ENCODE results near the gene CNR2.

The CNR2 gene

GRCh38 chr1:23885222-23885621, 27.9 kb downstream of the CNR2 start:
- no peak overlapping the region for H3K27ac ChIP-seq
- TF ChIP-seq CTCF (conservative IDR thresholded peaks at IDR 0.05; ENCODE audit: low read depth, low read length) = no peak
- no peak overlapping the region for H3K9ac ChIP-seq
- no peaks in the 10 kb centered on the region for H3K36me3 ChIP-seq (ENCODE audit: insufficient read depth)
- H4K20me1 ChIP-seq (ENCODE audit: insufficient read depth) = no peaks in the 10 kb centered on the region
- H3K4me2 ChIP-seq = no peak overlapping the region
- no peaks in the 10 kb centered on the region for H3K79me2 ChIP-seq (ENCODE audit: insufficient read depth, low read depth)
- no peak overlapping the region for H2AFZ ChIP-seq (ENCODE audit: low read depth)
- H3K4me1 ChIP-seq (ENCODE audit: low read depth, poor library complexity, severe bottlenecking) = peaks cover 14% of the 10 kb centered on the region
- no peaks in the 10 kb centered on the region for H3K27me3 ChIP-seq (ENCODE audit: insufficient read depth, low read depth)
- no peak overlapping the region for H3K4me3 ChIP-seq (IDR thresholded peaks at IDR 0.05; ENCODE audit: insufficient read depth, low read depth, low read length)

GRCh38 chr1:23882746-23883145, 30.4 kb downstream of the CNR2 start:
- H3K27me3 ChIP-seq (ENCODE audit: insufficient read depth, low read depth) = no peaks in the 10 kb centered on the region

GRCh38 chr1:23879809-23880208, 33.4 kb downstream of the CNR2 start:
- no peaks in the 10 kb centered on the region for H4K20me1 ChIP-seq (ENCODE audit: insufficient read depth)
- no peak overlapping the region for H3K4me3 ChIP-seq (IDR thresholded peaks at IDR 0.05; ENCODE audit: insufficient read depth, low read depth, low read length)
- H3K4me1 ChIP-seq (ENCODE audit: low read depth, poor library complexity, severe bottlenecking) = no peaks in the 10 kb centered on the region
- no peaks in the 10 kb centered on the region for H3K27me3 ChIP-seq (ENCODE audit: insufficient read depth, low read depth)
- H3K9ac ChIP-seq = no peak overlapping the region
- no peaks in the 10 kb centered on the region for H3K79me2 ChIP-seq (ENCODE audit: insufficient read depth, low read depth)
- no peak overlapping the region for H3K27ac ChIP-seq
- H3K4me2 ChIP-seq = no peak overlapping the region
- no peak overlapping the region for H2AFZ ChIP-seq (ENCODE audit: low read depth)
- no peak for TF ChIP-seq CTCF (conservative IDR thresholded peaks at IDR 0.05; ENCODE audit: low read depth, low read length)
- no peaks in the 10 kb centered on the region for H3K36me3 ChIP-seq (ENCODE audit: insufficient read depth)

More at GRCh38 chr1:23882746-23883145, 30.4 kb downstream of the CNR2 start:
- no peak for TF ChIP-seq CTCF (conservative IDR thresholded peaks at IDR 0.05; ENCODE audit: low read depth, low read length)
- Histone ChIP-seq H3K4me1 (ENCODE audit: low read depth, poor library complexity, severe bottlenecking) (no peaks in the 10 kb centered on the region), H3K4me3 (IDR thresholded peaks at IDR 0.05; ENCODE audit: insufficient read depth, low read depth, low read length) (no peak overlapping the region), H4K20me1 (ENCODE audit: insufficient read depth) (no peaks in the 10 kb centered on the region), H2AFZ (ENCODE audit: low read depth) (no peak overlapping the region), H3K79me2 (ENCODE audit: insufficient read depth, low read depth) (no peaks in the 10 kb centered on the region), H3K36me3 (ENCODE audit: insufficient read depth) (no peaks in the 10 kb centered on the region), H3K9ac (no peak overlapping the region), H3K4me2 (no peak overlapping the region), H3K27ac (no peak overlapping the region)

- Histone ChIP-seq H3K27ac (no peak overlapping the region), H3K36me3 (ENCODE audit: insufficient read depth) (no peaks in the 10 kb centered on the region), H4K20me1 (ENCODE audit: insufficient read depth) (no peaks in the 10 kb centered on the region), H3K4me3 (IDR thresholded peaks at IDR 0.05; ENCODE audit: insufficient read depth, low read depth, low read length) (no peak overlapping the region), H3K79me2 (ENCODE audit: insufficient read depth, low read depth) (no peaks in the 10 kb centered on the region), H3K9ac (no peak overlapping the region), H3K27me3 (ENCODE audit: insufficient read depth, low read depth) (no peaks in the 10 kb centered on the region), H3K4me1 (ENCODE audit: low read depth, poor library complexity, severe bottlenecking) (no peaks in the 10 kb centered on the region), H2AFZ (ENCODE audit: low read depth) (no peak overlapping the region), H3K4me2 (no peak overlapping the region)
- TF ChIP-seq CTCF (conservative IDR thresholded peaks at IDR 0.05; ENCODE audit: low read depth, low read length) = no peak
Measured at GRCh38 chr1:23878668-23879067, 34.5 kb downstream of the CNR2 start.
